ENCODE measurements around the gene RPS6KB2.
A peak's percentile ranks its signal among the peaks of the same experiment; 100 is the strongest.
"Not testable (repeated sequence)": the region's sequence is repeated elsewhere in the genome, so short reads cannot be mapped to it uniquely, and the experiment has no call there.

The RPS6KB2 gene

DNA sequence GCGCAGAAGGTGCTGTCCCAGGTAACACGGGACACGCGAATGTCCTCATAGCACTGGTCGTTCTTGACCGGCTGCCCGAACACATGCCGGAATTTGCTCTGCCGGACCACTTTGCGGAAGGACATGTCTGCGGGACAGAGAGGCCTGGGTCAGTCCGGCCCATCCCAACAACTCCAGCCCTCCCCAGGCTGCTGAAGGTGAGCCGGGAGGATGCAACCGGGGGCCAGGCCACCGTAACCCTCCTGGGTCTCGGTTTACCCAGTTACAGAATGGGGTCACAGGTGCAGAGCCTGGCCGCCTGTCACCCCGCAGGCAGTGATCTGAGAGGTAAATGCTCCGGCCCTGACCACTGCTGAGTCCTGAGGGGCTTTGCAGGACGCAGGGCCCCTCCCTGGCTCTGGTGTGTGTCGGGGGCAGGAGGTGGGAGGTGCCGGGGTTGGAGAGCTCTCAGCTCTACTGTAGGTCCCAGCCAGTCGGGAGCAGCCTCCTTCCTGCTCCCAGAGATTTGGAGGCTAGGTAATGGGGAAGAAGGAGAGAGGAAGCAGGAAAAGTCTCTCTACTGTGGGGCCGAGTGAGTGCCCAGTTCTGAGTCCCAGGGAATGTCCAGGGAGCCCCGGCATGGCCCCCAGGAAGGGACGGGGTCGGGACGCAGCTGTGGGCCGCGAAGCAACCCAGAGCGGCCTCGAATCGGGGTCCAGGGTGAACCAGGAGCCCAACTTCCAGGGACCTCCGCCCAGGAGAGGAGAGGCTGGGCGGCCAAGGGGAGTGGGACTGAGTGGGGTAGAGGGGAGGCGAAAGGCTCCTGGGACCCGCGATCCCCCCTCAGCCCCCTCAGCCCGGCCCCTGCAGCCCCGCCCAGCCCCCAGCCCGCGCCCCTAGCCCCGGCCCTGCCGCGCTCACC is 14.5 kb downstream of the RPS6KB2 start:
- no peak for DNase-seq (ENCODE audit: low read depth in 2 of 2)

DNA sequence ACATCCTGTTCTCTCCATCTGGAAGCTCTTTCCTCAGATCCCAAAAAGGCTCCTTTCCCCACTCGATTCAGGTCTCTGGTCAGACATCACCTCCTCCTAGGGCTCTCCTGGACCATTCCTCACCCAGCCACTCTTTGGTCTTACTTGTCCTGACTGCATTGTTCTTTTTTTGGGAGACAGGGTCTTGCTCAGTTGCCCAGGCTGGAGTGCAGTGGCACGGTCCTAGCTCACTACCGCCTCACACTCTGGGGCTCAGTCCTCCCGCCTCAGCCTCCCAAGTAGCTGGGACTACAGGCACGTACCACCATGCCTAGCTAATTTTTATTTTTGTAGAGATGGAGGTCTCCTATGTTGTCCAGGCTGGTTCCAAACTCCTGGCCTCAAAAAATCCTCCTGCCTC is 17.2 kb downstream of the RPS6KB2 start:
- no peak for DNase-seq (ENCODE audit: low read depth in 2 of 2)

DNA sequence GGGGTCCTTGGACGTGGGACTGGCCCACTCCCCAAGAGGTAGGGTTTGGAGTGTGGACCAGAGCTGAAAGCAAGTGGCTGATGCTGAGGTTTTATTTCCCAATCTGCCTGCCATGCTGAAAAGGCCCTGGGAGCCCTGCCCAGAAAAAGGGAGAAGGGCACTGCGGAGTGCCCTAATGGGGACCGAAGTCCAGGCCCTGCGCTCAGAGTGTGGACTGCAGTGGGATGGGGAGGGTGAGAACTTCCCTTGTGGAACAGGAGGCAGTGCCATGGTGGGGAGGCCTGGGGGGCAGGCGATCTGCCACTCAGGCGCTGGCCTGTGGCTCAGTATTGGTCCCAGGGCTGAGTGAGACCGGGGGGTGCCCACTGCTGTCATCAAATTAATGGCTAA is 19.9 kb downstream of the RPS6KB2 start:
- DNase-seq (ENCODE audit: low read depth in 2 of 2), result no peak

DNA sequence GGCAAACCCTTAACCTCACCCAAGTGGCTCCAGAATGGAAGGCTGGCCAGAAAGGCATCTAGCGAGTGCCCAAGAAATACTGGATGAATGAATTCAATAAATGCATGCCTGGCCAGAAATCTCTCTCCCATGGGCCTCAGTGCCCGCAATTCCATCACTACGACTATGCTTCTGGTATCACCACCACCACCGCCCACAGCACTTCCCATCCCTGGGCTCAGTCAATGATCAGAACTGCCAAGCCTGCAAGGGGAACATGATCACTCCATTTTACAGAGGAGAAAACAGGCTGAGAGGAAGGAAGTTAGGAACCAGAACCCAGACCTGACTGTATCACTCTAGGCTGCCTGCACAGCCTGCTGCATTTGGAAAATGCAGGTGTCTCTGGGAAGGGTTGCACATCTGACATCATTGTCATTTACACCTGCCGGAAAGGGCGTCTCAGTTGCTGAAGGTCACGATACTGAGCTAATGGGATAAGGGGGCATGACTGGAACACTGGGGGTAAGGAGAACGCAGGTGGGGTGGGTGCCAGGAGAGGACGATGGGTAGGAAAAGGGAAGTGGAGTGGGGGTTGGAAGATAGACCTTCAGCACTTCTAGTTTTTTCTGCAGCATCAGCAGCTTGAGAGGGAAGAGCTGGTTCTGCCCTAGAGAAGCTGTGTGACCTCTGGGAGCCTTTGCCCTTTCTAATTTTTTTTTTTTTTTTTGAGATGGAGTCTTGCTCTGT is 21.0 kb downstream of the RPS6KB2 start:
- no peak for DNase-seq (ENCODE audit: low read depth in 2 of 2)

DNA sequence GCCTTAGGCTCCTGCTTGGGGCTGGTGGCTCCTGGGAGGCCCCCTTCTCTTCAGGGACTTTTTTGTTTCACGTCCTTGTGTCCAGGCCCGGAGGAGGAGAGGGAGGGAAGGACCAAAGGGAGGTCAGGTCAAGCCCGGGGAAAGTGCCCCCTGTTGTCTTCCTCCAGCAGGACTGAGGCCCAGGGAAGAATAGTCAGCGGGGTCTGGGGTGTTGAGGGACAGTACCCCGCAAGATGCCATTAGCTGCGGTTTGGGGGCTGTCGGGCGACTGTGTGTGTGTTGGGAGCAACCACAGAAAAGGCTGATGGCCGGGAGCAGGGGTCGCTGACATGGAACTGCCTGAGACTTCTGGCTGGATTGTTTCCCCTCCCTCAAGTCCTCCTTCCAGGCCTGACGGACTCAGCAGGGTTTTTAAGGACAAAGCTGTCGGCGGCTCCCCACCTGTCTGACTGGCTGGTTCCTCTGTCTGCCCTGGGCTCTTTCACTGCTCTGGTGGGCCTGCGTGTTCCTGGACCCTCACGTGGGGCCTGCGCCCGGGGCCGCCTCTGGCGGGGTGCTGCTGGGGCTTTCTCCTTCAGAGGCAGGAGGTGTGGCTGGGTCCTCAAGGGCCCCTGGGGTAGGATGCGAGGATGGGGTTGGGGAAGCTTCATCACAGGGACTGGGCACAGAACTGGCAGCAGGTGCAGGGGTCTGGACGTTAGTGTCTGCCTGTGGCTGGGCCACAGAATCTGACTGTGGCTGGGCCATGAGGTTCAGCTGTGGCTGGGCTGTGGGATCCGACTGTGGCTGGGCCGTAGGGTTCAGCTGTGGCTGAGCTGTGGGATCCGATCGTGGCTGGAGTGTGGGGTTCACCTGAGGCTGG is 22.7 kb downstream of the RPS6KB2 start:
- DNase-seq (ENCODE audit: low read depth in 2 of 2), result no peak

DNA sequence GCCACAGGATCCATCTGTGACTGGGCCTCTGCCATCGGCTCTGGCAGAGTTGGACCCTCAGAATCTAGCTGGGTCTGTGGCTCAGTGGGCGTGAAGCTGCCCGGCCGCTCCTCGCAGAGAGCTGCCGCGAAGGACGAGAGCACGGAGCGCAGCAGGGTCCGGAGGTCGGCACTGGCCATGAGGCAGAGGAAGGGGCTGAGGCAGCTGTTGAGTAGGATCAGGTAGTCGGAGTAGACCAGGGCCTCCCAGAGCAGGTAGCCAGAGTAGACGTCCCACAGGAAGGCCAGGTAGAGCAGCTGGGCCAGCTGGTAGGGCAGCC is 23.3 kb downstream of the RPS6KB2 start:
- no peak for DNase-seq (ENCODE audit: low read depth in 2 of 2)

DNA sequence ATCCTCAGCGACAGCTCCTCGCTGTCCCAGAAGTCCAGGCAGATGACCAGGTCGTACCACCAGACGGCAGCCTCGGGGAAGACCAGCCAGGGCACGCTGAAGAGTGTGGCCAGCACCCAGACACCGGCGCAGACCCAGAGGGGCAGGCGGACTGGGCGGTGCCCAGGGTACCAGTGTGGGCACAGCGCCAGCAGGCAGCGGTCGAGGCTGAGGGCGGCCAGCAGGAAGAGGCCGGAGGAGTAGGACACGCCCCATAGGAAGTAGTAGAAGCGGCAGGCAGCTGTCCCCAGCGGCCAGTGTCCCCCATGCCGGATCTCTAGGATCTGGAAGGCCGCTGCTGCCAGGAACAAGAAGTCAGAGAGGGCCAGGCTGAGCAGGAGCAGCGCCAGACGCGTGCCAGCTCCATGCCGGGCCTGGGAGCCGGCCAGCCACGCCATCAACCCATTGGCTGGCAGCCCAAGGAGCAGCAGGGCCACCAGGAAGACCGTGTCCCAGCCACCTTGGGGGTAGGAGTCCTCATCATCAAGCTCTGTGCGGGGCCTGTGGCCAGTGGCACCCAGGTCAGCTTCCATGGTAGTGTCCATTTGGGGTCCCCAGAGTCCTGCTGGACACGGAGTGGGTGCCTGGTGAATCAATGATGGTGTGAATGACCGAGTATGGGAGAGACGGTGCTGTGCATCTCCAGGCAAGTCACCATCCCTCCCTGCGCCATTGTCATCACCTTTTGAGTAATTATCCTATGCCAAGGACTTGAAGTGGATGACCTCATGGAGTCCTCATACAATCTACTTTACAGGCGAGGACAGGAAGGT is 24.1 kb downstream of the RPS6KB2 start, which contains the start of gene GPR152:
Gene GPR152 (minus strand): TSS at position 589 of the 812 bp plus-strand sequence. CDS start 5 bp downstream, at position 584.
- no peak for DNase-seq (ENCODE audit: low read depth in 2 of 2)

DNA sequence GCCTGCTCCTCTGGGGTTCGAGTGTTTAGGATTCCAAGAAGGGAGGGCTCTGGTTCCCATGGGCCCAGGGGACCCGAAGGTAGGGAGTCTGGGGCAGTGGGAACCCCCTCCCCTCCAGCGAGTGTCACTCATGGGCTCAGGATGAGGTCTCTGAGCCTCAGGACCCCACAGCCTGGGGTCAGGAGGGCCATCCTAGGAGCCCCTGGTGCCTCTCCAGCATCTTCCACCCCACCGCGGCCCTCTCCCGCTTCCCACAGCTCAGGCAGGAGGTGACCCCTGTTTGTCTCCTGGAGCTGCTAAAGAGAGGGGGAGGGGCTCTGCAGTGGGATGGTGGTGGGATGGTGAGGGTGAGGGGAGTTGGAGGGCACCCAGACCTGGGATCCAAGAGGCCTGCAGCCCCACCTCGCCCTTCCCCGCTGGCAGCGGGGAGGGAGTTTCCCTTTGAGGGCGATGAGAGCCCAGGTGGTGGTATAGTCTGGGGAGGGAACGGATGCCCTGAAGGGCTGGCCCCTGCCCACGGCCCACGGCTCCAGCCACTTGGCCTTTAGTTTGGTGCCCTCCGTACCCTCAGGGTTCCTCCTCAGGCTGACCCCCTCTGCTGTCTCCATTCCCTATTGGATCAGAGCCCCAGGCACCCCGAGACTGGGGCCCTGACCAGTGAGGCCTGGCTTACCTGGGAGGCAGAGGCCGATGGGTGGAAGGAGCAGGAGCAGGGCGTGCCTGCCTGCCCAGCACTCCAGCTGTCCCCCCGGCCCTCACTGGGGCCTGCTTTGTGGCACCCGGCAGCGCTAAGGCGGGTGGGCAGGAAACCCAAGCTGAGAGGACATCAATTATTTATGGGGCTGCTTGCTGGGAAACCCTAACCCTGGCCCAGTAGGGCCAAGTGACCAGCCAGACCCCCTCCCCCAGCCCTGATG is 25.8 kb downstream of the RPS6KB2 start:
- DNase-seq (ENCODE audit: low read depth in 2 of 2), result no peak

DNA sequence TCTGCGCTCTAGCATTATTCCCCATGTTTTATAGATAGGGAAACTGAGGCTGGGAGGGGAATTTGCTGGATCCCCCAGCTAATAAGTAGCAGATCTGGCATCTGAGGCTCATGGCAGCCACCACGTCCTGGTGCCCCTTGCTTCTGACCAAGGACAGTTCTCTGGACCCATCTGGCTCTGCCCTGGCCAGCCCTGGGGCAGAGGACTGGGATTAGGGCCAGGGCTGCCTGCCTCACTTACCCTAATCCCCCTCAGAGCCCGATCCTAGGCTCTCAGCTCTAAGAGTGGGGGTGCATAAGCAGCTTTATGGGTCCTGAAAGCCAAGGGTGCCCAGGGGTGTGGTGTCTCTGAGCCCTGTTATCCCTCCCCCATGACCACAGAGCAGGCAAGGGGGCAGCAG is 26.8 kb downstream of the RPS6KB2 start, which contains the start of gene CABP4:
Gene CABP4 (plus strand): TSS at position 301 of the 400 bp plus-strand sequence. CDS start 70 bp downstream, at position 371.
- no peak for DNase-seq (ENCODE audit: low read depth in 2 of 2)

DNA sequence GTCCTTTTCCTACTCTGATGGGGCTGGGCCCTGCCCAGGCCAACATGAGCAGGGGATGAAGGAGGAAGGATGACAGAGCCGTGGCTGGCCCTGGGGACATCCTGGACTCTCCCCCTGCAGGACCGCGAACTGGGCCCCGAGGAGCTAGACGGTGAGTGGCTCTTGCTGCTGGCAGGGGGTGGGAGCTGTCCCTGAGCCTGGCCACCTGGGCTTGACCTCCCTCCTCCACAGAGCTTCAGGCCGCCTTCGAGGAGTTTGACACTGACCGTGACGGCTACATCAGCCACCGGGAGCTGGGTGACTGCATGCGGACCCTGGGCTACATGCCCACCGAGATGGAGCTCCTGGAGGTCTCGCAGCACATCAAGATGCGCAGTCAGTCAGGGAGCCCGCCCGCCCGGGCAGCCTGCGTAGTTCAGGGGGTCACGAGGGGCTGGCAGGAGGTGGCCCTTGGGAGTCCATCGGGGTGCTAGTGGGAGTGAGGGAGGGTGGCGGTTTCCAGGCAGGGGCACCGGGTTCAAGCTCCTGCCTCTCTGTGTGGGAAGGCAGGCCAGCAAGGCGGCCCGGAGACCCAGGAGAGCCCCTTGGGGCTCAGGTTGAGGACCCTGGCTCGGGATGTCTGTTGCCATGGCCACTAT is 27.9 kb downstream of the RPS6KB2 start:
- DNase-seq (ENCODE audit: low read depth in 2 of 2), result no peak

DNA sequence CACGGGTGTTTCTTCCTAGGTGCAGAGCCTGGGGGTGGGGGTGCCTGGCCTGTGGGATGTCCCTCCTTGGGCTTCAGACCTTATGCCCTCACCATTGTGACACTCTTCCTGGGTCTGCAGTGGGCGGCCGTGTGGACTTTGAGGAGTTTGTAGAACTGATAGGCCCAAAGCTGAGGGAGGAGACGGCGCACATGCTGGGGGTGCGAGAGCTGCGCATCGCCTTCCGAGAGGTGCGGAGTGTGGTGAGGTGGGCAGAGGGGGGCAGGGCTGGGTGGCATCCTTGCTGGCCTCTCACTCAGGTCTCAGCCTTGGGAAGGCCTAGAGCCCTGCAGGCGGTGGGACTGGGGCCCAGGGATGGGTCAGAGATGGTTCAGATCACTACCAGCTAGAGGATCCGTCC is 29.2 kb downstream of the RPS6KB2 start:
- no peak for DNase-seq (ENCODE audit: low read depth in 2 of 2)

DNA sequence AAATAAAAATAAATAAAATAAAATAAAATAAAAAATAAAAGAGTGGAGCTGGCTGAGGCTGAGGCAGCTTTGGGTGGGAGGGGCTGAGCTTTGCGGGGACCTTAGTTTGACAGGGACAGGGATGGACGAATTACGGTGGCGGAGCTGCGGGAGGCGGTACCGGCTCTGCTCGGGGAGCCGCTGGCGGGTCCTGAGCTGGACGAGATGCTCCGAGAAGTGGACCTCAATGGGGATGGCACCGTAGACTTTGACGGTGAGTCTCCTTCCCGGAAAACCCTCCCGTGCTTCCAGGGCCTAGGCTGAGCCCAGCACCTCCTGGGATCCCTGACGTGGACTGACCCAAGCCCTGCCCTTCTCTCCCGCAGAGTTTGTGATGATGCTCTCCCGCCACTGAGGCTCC is 30.0 kb downstream of the RPS6KB2 start:
- no peak for DNase-seq (ENCODE audit: low read depth in 2 of 2)

DNA sequence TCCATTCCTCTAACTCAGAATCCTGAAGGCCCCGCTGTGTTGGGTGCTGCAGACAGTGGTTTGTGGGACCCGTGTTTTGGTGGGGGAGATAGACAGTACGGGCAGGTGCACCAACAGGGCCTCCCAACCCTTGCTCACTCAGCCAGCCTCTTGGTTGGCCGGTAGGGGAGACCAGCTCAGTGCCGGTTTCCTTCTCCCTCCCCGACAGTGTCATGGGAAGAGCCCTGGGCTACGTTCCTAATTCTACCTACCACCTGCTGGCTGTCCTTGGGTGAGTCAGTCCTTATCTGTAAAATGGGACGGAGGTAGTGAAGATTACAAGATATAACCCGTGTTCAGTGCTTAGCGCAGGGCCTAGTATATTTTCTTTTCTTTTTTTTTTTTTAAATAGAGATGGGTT is 34.9 kb downstream of the RPS6KB2 start:
- no peak for DNase-seq (ENCODE audit: low read depth in 2 of 2)

DNA sequence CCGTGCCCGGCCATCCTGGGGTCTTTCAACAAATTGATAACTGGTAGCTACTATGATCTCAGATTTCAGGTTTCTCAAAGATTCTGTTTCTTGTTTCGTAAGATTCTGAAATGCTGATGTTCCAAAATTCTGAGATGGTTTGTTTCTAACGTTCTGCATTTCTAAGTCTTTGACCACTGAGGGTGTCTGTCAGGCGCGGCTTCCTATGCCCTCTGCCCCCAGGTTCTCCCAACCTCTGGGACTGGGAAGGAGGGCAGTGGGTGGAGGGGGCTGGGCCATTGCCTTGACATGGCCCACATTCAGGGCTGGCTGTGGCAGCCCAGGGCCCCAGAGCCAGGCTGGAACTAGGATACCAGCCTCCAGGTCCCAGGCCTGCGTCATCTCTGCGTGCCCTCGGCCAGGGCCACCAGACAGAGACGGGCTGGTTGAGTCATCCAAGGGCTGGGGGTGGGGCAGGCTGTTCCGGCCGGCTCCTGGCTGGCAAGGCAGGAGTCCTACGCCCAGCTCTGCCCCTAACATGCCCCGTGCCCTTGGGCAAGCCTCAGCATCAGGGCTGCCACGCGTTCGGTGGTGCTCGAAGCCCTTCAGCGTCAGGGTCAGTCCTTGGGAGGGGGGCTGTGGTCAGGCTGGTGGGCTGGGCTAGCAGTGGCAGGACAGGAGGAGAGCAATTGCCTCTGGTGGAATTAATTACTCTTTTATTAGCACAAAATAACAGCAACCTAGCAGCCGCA is 35.6 kb downstream of the RPS6KB2 start:
- no peak for DNase-seq (ENCODE audit: low read depth in 2 of 2)

DNA sequence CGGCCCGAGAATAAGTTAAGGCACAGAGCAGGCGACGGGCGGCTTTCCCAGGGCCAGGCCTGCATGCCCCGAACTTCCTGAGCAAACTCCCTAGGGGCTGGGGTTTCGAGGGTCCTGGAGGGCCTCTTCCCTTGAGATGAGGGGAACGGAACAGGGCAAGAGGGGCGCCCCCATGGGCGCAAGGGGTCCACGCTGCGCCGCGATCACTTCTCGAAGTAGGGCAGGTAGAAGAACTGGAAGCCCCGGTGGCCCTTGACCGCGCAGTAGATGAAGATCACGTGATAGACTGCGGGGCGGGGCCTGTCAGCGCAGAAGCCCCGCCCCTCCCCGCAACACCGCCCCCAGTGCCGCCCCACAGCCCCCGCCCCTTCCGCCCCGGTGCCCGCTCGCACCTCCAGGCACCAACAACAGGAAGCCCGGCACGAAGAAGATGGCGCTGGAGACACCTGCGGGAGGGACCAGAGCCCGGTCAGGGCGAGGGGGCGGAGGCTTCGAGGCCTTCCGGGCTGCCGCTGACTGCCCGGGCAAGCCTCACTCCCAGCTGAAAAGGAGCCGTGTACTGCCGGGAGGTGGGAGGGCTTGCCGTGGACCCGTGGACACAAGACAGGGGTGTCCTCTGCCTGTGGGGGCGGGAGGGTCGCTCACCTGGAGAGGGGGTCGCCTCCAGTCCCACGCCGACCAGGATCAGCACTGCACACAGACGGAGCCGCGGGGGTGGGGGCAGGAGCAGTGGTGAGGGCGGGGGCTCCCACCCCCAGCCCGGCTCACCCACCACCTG is 36.3 kb downstream of the RPS6KB2 start:
- peak; percentile 87 to 89 for DNase-seq (ENCODE audit: low read depth in 2 of 2)

DNA sequence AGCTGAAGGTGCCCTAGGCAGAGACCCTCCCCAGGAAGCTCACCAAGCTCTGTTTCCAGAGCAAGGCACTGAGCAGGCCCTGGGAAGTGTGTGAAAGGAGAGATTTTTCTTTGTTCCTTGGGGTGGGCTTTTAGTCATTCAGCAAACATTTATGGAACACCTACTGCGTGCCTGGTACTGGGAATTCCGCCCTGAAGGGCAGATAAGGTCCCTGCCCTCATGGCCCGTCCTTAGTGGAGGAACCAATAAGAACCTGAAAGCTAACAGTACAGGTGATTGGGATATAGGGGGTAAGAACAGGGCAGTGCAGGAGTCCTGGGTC is 36.9 kb downstream of the RPS6KB2 start:
- no peak for DNase-seq (ENCODE audit: low read depth in 2 of 2)

DNA sequence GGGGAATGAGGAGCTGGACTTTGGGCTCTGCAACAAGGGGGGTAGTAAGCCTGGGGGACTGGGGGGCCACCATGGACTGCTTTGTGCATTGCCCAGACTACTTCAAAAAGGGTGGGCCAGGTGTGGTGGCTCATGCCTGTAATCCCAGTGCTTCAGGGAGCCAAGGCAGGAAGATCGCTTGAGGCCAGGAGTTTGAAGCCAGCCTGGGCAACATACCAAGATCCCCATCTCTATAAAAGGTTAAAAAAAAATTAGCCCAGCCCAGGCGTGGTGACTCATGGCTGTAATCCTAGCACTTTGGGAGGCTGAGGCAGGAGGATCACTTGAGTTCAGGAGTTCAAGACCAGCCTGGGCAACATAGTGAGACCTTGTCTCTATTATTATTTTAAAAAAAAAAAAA is 37.2 kb downstream of the RPS6KB2 start:
- not testable (repeated sequence) for DNase-seq (ENCODE audit: low read depth in 2 of 2)

DNA sequence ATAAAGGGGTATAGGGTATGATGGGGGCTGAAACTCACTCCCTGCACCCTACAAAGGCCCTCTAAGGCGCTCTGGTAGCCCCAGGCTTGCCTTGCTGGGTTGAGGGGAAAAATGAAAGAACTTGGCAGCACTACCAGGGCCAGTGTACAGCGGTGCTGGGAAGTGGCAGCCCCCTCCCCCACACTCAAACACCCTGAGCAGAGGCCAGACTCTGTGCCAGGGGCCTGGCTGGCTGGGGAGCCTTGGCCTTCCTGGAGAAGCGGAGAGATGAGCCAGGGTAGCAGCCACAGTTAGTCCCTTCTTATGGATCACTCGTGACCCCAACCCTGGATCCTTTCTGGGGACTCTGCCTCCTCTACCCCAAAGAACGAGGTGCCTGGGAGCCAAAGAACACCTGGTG is 38.1 kb downstream of the RPS6KB2 start:
- DNase-seq (ENCODE audit: low read depth in 2 of 2), result no peak
